LNCAP (cell line): ENCODE measurements around the gene CA5A.

ENCODE experiments used
- CTCF ChIP-seq: fragments of 450-650 bp; IDR thresholded peaks from 2 replicates; pipeline ENCODE4 v1.5.1; 2017; ENCODE audit warnings: mild to moderate bottlenecking

CA5A gene

GRCh38 chr16:87957296-87958094, 21.2 kb upstream of the CA5A start:
- TF ChIP-seq CTCF = no peak

GRCh38 chr16:87956365-87957231, 20.3 kb upstream of the CA5A start:
- TF ChIP-seq CTCF = no peak

GRCh38 chr16:87956098-87956364, 19.7 kb upstream of the CA5A start:
- TF ChIP-seq CTCF = no peak

- no peak for TF ChIP-seq CTCF
Observed at GRCh38 chr16:87955302-87956097, 19.2 kb upstream of the CA5A start.

- TF ChIP-seq CTCF = no peak
Observed at GRCh38 chr16:87954826-87955225, 18.5 kb upstream of the CA5A start.

- TF ChIP-seq CTCF = no peak
Observed at GRCh38 chr16:87954361-87954760, 18.0 kb upstream of the CA5A start.
